Cardiac muscle cell (in vitro differentiated cells and primary cell): ENCODE measurements around the gene DKK3. TPM values are rescaled to one million over a fixed set of nuclear protein-coding genes. Genes with fewer than 3 reads are reported as not detected.

Experiments
- DNase-seq, 2 donors: peaks; one replicate each; pipeline versions ENCODE4 v3.0.0 to v3.0.0-alpha.2; 2010 to 2017; ENCODE audit warnings: low read depth in 1 of 2, low spot score in 1 of 2
- H3K27ac ChIP-seq: fragments of 200-600 bp; sonication (generic); 2 replicates; pipeline ENCODE4 v1.5.1; 2016
- H3K27me3 ChIP-seq: fragments of 200-600 bp; sonication (generic); 2 replicates; pipeline ENCODE4 v1.6.0; 2016; ENCODE audit warnings: control low read depth
- H3K36me3 ChIP-seq: fragments of 200-600 bp; sonication (generic); 2 replicates; pipeline ENCODE4 v1.5.1; 2016; ENCODE audit warnings: control low read depth
- H3K4me1 ChIP-seq: fragments of 200-600 bp; sonication (generic); 2 replicates; pipeline ENCODE4 v1.8.1; 2017; ENCODE audit warnings: low read depth, mild to moderate bottlenecking, mixed run types
- H3K4me3 ChIP-seq: fragments of 200-600 bp; sonication (generic); 2 replicates; pipeline ENCODE4 v1.5.1; 2016; ENCODE audit warnings: mild to moderate bottlenecking
- H3K9me3 ChIP-seq: fragments of 200-600 bp; sonication (generic); 2 replicates; pipeline ENCODE4 v1.5.1; 2017; ENCODE audit warnings: low read depth, mild to moderate bottlenecking, control low read depth
- CTCF ChIP-seq: IDR thresholded peaks from 2 replicates; pipeline ENCODE4 v1.5.1; 2012; ENCODE audit warnings: low read depth, mild to moderate bottlenecking, low read length
- polyA plus RNA-seq: library from polyadenylated mRNA; unstranded; fragments of >200 nt; fragmentation: Nextera tagmentation; extraction: Ambion mirVana; gene quantifications from 2 replicates; pipeline ENCODE4 v1.2.1, GENCODE V29; 2016
- total RNA-seq: library from RNA; depleted of rRNA; stranded (reverse); fragments of >200 nt; gene quantifications from 2 replicates; pipeline ENCODE4 v1.2.3, GENCODE V29; 2016

The DKK3 gene
- total and polyA plus RNA-seq, 2 experiments from 2014 or later, result 180 to 238 TPM

DNA sequence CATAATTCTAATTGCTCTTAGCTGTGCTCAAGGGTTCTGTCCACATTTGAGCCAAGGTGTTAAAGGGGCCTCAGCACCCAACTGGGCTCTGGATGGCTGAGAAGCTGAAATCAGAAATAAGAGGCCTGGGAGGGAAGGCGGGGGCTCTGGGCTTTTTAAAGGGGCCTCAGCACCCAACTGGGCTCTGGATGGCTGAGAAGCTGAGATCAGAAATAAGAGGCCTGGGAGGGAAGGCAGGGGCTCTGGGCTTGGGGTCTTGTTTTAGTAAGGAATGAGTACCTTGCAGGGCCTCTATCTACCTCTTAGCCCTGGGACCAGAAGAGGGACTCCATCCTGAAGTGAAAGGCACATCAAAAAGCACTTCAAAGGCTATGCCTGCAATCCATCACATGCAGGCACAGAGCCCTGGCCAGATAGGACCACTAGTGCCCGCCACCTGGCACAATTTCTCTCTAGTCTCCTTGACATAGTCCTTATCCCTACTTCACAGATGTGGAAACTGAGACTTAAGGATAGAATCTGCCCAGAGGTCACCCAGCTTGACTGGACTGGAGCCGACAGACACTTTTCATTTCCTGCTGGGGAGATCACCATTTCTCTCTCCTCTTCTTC lies 35.6 kb downstream of the DKK3 start:
- Histone ChIP-seq H3K4me1 (peaks cover 58% of the 10 kb centered on the region), H3K27ac (peak overlapping the region; percentile 92), H3K9me3 (no peaks in the 10 kb centered on the region), H3K36me3 (peaks cover 4% of the 10 kb centered on the region), H3K27me3 (no peaks in the 10 kb centered on the region), H3K4me3 (no peak overlapping the region)
- no peak for DNase-seq
- TF ChIP-seq CTCF, result no peak

- Histone ChIP-seq H3K4me1 (peaks cover 50% of the 10 kb centered on the region), H3K4me3 (no peak overlapping the region), H3K36me3 (peaks cover 6% of the 10 kb centered on the region), H3K9me3 (no peaks in the 10 kb centered on the region), H3K27me3 (no peaks in the 10 kb centered on the region), H3K27ac (peak overlapping the region; percentile 92)
- DNase-seq, result peak in 1 of 2 donors; percentile 36
- no peak for TF ChIP-seq CTCF
These were observed 36.4 kb downstream of the DKK3 start for GRCh38 chr11:11971906-11972547.

DNA sequence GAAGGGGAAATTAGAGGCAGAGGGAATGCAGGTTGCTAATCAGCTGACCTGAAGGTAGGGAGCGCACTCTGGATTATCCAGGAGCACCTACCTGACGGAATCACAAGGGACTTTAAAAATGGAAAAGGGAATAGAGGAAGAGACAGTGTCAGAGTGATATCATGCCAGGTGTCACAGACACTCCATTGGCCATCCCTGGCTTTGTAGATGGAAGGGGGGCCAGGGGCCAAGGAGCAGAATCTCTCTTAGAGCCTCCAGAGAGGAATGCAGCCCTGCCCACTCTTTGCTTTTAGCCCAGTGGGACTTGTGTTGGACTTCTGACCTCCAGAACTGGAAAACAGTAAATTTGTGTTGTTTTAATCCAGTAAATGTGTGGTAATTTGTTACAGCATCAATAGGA lies 37.9 kb downstream of the DKK3 start:
- Histone ChIP-seq H3K27me3 (no peaks in the 10 kb centered on the region), H3K4me3 (no peak overlapping the region), H3K4me1 (peaks cover 39% of the 10 kb centered on the region), H3K27ac (no peak overlapping the region), H3K9me3 (no peaks in the 10 kb centered on the region), H3K36me3 (peaks cover 6% of the 10 kb centered on the region)
- no peak for DNase-seq
- TF ChIP-seq CTCF, result no peak

DNA sequence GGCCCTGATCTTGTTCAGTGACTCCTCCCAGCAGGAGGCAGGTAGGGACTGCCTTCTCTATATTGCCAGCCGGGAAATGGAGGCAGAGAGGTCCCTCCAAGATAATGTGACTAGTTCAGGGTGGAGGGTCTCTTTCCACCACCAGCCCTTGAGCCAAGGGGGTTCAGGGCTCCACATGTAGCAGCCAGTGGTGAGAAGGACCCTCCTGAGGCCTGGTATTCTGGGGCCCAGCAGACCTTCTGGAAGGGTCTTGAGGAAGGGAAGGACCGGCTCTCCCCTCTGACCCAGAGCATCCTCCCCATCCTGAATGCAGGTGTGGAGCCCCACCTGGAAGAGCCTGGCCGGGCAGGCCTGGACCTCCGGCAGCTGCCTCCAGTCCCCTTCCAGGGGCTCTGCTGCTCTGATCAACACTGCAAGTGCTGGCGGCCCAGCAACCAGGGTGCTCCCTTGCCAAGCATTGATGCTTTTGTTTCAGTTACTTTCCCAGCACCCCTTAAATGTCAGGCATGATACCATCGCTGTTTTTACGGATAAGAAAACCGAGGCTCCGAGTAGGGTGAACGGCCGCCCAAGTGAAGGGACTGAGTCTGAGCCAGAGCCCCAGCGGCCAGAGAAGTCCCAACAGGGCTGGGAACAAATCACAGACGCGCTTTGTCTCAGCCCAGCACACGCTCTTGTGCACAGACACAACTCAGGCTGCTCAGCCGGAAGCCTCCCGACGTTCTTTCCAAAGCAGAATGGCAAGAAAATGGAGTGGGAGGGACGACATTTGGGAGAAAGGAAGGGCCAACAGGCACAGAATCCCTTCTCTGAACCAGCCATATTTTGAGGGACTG lies 38.8 kb downstream of the DKK3 start:
- H3K4me3 ChIP-seq, result no peak overlapping the region
- H3K27ac ChIP-seq, result no peak overlapping the region
- no peak for DNase-seq
- H3K27me3 ChIP-seq, result no peaks in the 10 kb centered on the region
- peaks cover 6% of the 10 kb centered on the region for H3K36me3 ChIP-seq
- TF ChIP-seq CTCF, result no peak
- H3K4me1 ChIP-seq, result peaks cover 39% of the 10 kb centered on the region
- no peaks in the 10 kb centered on the region for H3K9me3 ChIP-seq

GRCh38 chr11:11968511-11969280 lies 39.7 kb downstream of the DKK3 start:
- Histone ChIP-seq H3K9me3 (no peaks in the 10 kb centered on the region), H3K4me3 (no peak overlapping the region), H3K27me3 (no peaks in the 10 kb centered on the region), H3K27ac (no peak overlapping the region), H3K4me1 (peaks cover 31% of the 10 kb centered on the region), H3K36me3 (peaks cover 12% of the 10 kb centered on the region)
- peak in 1 of 2 donors; percentile 36 for DNase-seq
- no peak for TF ChIP-seq CTCF
